Stimulated activated CD4-positive, alpha-beta T cell treated with anti-CD3 and anti-CD28 coated beads, Interleukin-12 subunit alpha, Interleukin-12 subunit beta, amount 100 ng/mL, for 24 hours (primary cell): ENCODE measurements around the gene NDUFB10.
A peak's percentile ranks its signal among the peaks of the same experiment; 100 is the strongest.
"Not testable (repeated sequence)": the region's sequence is repeated elsewhere in the genome, so short reads cannot be mapped to it uniquely, and the experiment has no call there.

Source experiments
- DNase-seq, 2 experiments: peaks; one replicate each; pipeline ENCODE4 v3.0.0-alpha.2; 2020; ENCODE audit warnings: low read depth in 2 of 2

NDUFB10 gene

GRCh38 chr16:1946495-1947368 is 12.6 kb upstream of the NDUFB10 start:
- no peak for DNase-seq

GRCh38 chr16:1947369-1947670 is 12.0 kb upstream of the NDUFB10 start:
- no peak for DNase-seq

- DNase-seq, result no peak
Measured at GRCh38 chr16:1949507-1949906, 9.8 kb upstream of the NDUFB10 start.

GRCh38 chr16:1950047-1950446 is 9.3 kb upstream of the NDUFB10 start:
- DNase-seq, result no peak

- DNase-seq, result no peak
Measured at GRCh38 chr16:1950559-1950958, 8.8 kb upstream of the NDUFB10 start.

- DNase-seq, result no peak
Measured at GRCh38 chr16:1953734-1954133, 5.6 kb upstream of the NDUFB10 start.

GRCh38 chr16:1957434-1958142 is 1.8 kb upstream of the NDUFB10 start:
- DNase-seq, result not testable (repeated sequence)

GRCh38 chr16:1958143-1958491 is 1.2 kb upstream of the NDUFB10 start:
- DNase-seq, result not testable (repeated sequence)

GRCh38 chr16:1958715-1959268 is 546 bp upstream of the NDUFB10 start:
- DNase-seq, result no peak

GRCh38 chr16:1960665-1961630 is 1.6 kb downstream of the NDUFB10 start:
- DNase-seq, result peak in 1 of 2 experiments; percentile 49

- DNase-seq, result no peak
Measured at GRCh38 chr16:1961651-1962067, 2.3 kb downstream of the NDUFB10 start.

- not testable (repeated sequence) for DNase-seq
Measured at GRCh38 chr16:1962161-1963153, 3.1 kb downstream of the NDUFB10 start.

- DNase-seq, result no peak
Measured at GRCh38 chr16:1963806-1964505, 4.6 kb downstream of the NDUFB10 start.

- DNase-seq, result peak; percentile 94 to 96
Measured at GRCh38 chr16:1964506-1965395, 5.4 kb downstream of the NDUFB10 start, which contains the start of gene RPS2. RPS2 (minus strand) TSS chr16:1964826; CDS start chr16:1964625, 201 bp downstream.

GRCh38 chr16:1965396-1966001 is 6.2 kb downstream of the NDUFB10 start:
- DNase-seq, result no peak

GRCh38 chr16:1966460-1966859 is 7.1 kb downstream of the NDUFB10 start, which contains the start of gene RNF151:
RNF151 (plus strand) TSS chr16:1966856; CDS start chr16:1966882, 26 bp downstream.
- no peak for DNase-seq

- no peak for DNase-seq
Measured at GRCh38 chr16:1968146-1968953, 9.0 kb downstream of the NDUFB10 start.
